GM13976 (cell line): ENCODE data around the gene ZNF773.
A peak's percentile ranks its signal among the peaks of the same experiment; 100 is the strongest.
"Not testable (repeated sequence)": the region's sequence is repeated elsewhere in the genome, so short reads cannot be mapped to it uniquely, and the experiment has no call there.

Source experiments
- DNase-seq: peaks from one replicate; pipeline ENCODE4 v3.0.0; 2012; ENCODE audit warnings: low spot score
- CTCF ChIP-seq: IDR thresholded peaks from 2 replicates; pipeline ENCODE4 v1.5.1; 2012; ENCODE audit warnings: borderline replicate concordance, mild to moderate bottlenecking; ENCODE audit not compliant: insufficient read depth; ENCODE audit errors: extremely low read depth, missing control alignments, control extremely low read depth
- in situ Hi-C: fragments of 300-500 bp; cut with MboI; formaldehyde crosslinking; loops from one replicate; pipeline ENCODE4 v1.12.0; 2022; ENCODE audit warnings: low sequenced_read_pairs, mixed read lengths, inconsistent platforms; ENCODE audit not compliant: unreplicated experiment

Gene ZNF773

DNA sequence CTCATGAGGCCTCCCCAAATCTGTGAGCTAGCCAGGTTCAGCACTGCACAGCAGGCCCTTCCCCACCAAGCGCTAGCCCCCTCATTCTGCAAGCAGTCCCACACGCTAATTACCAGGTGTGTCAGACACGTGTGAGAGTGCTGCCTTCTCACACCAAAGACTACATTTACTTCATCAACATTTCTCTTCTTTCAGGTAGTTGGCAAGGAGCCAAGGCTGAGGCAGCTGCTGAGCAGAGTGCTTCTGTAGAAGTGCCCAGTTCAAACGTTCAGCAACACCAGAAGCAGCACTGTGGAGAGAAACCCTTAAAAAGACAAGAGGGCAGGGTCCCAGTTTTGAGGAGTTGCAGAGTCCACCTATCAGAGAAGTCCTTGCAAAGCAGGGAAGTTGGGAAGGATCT is 6.4 kb downstream of the ZNF773 start:
- DNase-seq = no peak
- no peak for TF ChIP-seq CTCF
- in situ Hi-C loops = no loop called here

GRCh38 chr19:57511484-57511883 is 11.7 kb downstream of the ZNF773 start:
- DNase-seq = no peak
- no peak for TF ChIP-seq CTCF
- in situ Hi-C loops = no loop called here

DNA sequence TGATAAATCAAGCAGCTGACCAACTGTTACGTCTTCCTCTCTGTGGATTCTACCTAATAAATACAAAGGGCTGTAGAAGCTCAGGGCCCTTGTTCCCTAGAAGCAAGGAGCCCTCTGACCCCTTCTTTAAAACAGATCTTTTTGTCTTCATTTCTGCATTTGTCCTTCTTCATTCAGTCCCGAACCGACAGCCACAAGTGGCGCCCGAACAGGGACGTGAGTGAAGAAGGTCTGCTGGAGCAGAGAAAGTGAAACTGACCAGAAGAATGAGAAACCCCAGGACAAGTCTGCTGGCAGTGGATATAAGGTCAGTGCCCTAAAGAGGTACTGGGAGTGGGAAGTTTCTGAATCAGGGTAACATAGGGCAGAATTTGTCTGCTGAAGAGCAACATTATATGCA is 13.1 kb downstream of the ZNF773 start:
- DNase-seq = no peak
- no peak for TF ChIP-seq CTCF
- in situ Hi-C loops = no loop called here

GRCh38 chr19:57515255-57515654 is 15.5 kb downstream of the ZNF773 start:
- TF ChIP-seq CTCF = no peak
- in situ Hi-C loops = no loop called here
- DNase-seq = no peak

GRCh38 chr19:57518021-57518420 is 18.3 kb downstream of the ZNF773 start:
- DNase-seq, in situ Hi-C loops: not testable (repeated sequence)

- TF ChIP-seq CTCF = no peak
- in situ Hi-C loops = no loop called here
- DNase-seq = peak; percentile 94
Observed at GRCh38 chr19:57527136-57527881, 27.6 kb downstream of the ZNF773 start, which contains the start of gene ZNF549. ZNF549 (plus strand) TSS chr19:57527356; CDS start chr19:57527574, 218 bp downstream.

- no peak for DNase-seq
- no peak for TF ChIP-seq CTCF
- in situ Hi-C loops = no loop called here
Observed at GRCh38 chr19:57537953-57538547, 38.3 kb downstream of the ZNF773 start.
